Measurements from ENCODE around the gene EPO.

GRCh38 chr7:100685631-100686145 lies 34.6 kb upstream of the EPO start:
- TF ChIP-seq CTCF (IDR thresholded peaks at IDR 0.05) (no peak), POLR2A (IDR thresholded peaks at IDR 0.05) (no peak), POLR2AphosphoS5 (IDR thresholded peaks at IDR 0.05) (no peak), EP300 (IDR thresholded peaks at IDR 0.05) (no peak)

Data from suprapubic skin (tissue), 4 donors.